ENCODE measurements around the gene MT1F. TPM values are rescaled to one million over a fixed set of nuclear protein-coding genes. Genes with fewer than 3 reads are reported as not detected.

Gene MT1F
- total and polyA plus RNA-seq, 9 of the 15 experiments (the other 6 are each of a cell fraction or from before 2014, with no cell fraction given), result 0.18 to 0.68 (median 0.29) TPM; not detected in 5

DNA sequence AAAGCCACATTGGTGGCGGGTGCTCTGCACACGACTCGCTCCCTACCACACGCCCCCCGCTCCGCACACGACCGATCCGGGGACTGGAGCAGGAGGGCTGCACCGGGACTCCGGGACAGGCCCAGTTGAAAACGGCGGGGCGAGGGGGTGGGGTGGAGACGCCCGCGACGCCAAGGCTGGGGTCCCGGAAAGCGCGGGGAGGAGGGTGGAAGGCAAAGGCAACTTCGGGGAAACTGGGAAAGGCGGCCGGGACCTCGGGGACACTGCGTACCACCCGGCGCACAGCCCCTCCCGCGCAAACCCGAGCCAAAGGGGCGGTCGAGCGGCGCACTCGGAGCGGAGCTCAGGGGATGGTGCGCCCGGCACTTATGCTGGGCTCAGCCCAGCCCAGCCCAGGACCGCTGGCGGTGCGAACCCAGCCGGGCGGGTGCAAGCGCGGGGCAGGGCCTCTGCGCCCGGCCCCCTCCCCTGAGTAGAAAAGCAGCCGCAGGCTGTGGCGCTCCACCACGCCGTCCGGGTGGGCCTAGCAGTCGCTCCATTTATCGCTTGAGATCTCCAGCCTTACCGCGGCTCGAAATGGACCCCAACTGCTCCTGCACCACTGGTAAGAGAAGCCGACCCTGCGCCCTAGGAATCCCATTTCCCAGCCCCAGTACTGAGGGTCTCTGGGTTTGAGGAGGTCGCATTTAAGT is 25.5 kb upstream of the MT1F start, which contains the start of gene MT1M:
MT1M (plus strand) TSS at position 504 of the 692 bp plus-strand sequence; CDS start at position 577, 73 bp downstream.
- H3K27ac ChIP-seq (ENCODE audit: extremely low read depth, low read depth, low read length), result no peak within 1 kb of the TSS
- no peaks in the 10 kb centered on the region for H3K9me1 ChIP-seq (ENCODE audit: control insufficient read depth, insufficient read depth, low read length)
- H3K4me1 ChIP-seq (replicated peaks in 1 of 2; ENCODE audit: control insufficient read depth in 2 of 2, insufficient read depth in 2 of 2, low read length in 2 of 2), result peaks cover 0 to 15% of the 10 kb centered on the region in 2 experiments; a peak in 2 of 5 replicates
- intact Hi-C loops (cut with micrococcal nuclease), result no loop called here
- H3K9ac ChIP-seq (ENCODE audit: insufficient read depth in 1 of 2, low read depth in 2 of 2, low read length in 2 of 2), result no peak within 1 kb of the TSS
- CTCF ChIA-PET (ENCODE audit: low intra/inter-chr PET ratio), result no interaction called here
- DNase-seq (ENCODE audit: extremely low read depth in 1 of 4, low spot score in 3 of 4), result no peak
- POLR2A ChIA-PET, result no interaction called here
- peaks cover 38 to 70% of the 10 kb centered on the region in 2 experiments; a peak in 4 of 5 replicates for H3K27me3 ChIP-seq (ENCODE audit: control insufficient read depth in 2 of 2, insufficient read depth in 2 of 2, low read length in 2 of 2)
- H3K4me2 ChIP-seq (ENCODE audit: insufficient read depth, low read length), result no peak within 1 kb of the TSS
- in situ Hi-C loops (cut with MboI), result no loop called here
- BruUV-seq (replicated peaks), result no TSS peak
- no peak for FAIRE-seq
- TF ChIP-seq SP2 (IDR thresholded peaks at IDR 0.05; ENCODE audit: extremely low read depth, low read depth, low read length, poor library complexity, severe bottlenecking), result no peak
- TF ChIP-seq RBM17 (IDR thresholded peaks at IDR 0.05; ENCODE audit: borderline replicate concordance, low read depth, low read length), result no peak
- TF ChIP-seq ZNF354B (CRISPR knock-in tag; IDR thresholded peaks at IDR 0.05), result no peak
- no peak for TF ChIP-seq TRIM28 (IDR thresholded peaks at IDR 0.05)
- TF ChIP-seq IRF2 (CRISPR knock-in tag; IDR thresholded peaks at IDR 0.05), result no peak
- TF ChIP-seq FOXJ2 (tag; IDR thresholded peaks at IDR 0.05), result no peak
- H3K4me3 ChIP-seq, result no peak within 1 kb of the TSS
- no peak for ATAC-seq
- 0 out of 2 replicates have a peak, but pooled peaks cover 3% of the 10 kb centered on the region for H4K20me1 ChIP-seq (replicated peaks; ENCODE audit: control insufficient read depth, insufficient read depth, low read length)
- H2AFZ ChIP-seq (ENCODE audit: low read depth, low read length), result no peak within 1 kb of the TSS
- 17% methylated on average over 21 of the region's 61 CpGs for WGBS (ENCODE audit: insufficient coverage, low coverage, missing lambda C conversion rate)
- no peaks in the 10 kb centered on the region for H3K79me2 ChIP-seq (ENCODE audit: control insufficient read depth, insufficient read depth, low read length)
- no peaks in the 10 kb centered on the region for H3K36me3 ChIP-seq (ENCODE audit: control insufficient read depth, insufficient read depth, low read length)
- no peaks in the 10 kb centered on the region for H3K9me3 ChIP-seq (replicated peaks; ENCODE audit: control insufficient read depth, insufficient read depth, low read depth, low read length)
